GM19043 (cell line): Measurements from ENCODE around the gene HAPSTR1.

Experiments used
- ATAC-seq: cut with Tn5 transposase; IDR thresholded peaks from one replicate; pipeline ENCODE4 v1.9.1; 2021; ENCODE audit warnings: low read depth; ENCODE audit not compliant: unreplicated experiment

HAPSTR1 gene

DNA sequence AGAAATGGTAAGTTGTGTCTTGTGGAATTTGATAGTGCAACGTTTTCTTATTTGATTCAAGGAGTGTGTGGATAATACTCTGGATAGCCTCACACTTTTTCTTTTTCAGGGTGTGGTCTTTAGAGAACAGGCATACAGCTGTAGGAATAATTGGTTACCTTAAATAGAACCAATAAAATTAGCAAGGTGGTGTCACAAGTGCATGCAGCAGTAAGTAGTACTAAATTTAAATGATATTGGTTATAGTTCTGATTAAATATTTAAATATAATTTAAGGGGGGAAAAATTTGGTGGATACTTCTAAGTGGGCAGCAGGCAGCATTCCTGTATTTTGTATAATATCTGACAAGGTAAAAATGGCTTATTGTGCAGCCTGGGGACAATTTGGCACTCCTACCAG, 3.7 kb downstream of the HAPSTR1 start:
- no peak for ATAC-seq

DNA sequence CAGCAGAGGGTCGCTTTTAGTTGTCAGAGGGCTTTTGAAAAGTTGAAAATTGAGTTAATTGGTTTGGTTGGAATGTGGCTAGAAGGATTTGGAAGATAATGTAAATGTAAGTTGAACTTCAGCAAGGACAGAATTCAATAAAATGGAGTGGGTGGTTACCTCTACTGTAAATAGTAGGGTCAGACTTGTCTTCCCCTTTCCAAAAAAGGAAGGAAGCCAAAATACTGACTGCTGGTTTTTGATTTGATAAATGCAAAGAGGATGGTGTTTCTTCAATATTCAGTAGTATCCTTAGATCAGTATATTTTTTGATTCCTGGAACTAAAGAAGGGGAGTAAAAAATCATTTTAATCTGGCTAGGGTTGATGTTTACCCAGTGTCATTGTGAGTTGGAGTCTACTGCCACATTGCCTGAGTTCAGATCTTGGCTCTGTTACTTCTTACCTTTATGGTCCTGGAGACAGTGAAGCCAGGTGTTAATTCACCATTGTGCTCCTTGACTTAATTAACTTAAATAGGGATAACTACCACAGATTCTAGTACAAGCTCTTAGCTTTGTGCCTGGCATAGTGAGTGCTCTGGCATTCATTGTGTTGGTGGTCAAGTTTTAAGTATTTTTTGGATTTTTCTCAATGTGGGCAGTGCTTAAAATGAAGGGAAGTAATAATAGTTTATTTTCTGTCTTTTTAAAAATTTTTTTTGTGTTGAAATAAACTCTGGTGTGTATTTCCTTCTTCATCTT, 4.4 kb downstream of the HAPSTR1 start:
- no peak for ATAC-seq

DNA sequence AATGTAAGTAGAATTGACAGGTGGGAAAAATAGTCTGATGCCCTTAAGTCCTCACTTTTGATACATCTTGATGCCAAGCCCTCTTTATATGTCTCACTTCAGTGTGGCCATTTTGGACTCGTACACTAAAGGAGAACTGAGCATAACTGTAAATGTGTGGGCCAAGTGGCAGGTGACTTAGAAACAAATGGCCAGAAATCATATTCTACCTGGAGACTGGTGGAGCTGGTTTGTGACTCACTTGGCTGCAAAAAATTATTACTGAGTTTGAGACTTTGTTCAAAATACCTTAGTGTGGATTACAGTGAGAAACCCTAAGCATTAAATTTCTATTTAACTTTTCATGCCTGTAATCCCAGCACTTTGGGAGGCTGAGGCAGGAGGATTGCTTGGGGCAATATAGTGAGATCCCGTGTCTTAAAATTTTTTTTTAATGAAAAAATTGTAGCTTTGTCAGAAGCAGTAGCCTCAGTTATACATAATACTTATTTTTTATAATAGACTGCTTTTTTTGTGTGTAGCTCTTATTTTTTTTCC, 5.0 kb downstream of the HAPSTR1 start:
- ATAC-seq: no peak

DNA sequence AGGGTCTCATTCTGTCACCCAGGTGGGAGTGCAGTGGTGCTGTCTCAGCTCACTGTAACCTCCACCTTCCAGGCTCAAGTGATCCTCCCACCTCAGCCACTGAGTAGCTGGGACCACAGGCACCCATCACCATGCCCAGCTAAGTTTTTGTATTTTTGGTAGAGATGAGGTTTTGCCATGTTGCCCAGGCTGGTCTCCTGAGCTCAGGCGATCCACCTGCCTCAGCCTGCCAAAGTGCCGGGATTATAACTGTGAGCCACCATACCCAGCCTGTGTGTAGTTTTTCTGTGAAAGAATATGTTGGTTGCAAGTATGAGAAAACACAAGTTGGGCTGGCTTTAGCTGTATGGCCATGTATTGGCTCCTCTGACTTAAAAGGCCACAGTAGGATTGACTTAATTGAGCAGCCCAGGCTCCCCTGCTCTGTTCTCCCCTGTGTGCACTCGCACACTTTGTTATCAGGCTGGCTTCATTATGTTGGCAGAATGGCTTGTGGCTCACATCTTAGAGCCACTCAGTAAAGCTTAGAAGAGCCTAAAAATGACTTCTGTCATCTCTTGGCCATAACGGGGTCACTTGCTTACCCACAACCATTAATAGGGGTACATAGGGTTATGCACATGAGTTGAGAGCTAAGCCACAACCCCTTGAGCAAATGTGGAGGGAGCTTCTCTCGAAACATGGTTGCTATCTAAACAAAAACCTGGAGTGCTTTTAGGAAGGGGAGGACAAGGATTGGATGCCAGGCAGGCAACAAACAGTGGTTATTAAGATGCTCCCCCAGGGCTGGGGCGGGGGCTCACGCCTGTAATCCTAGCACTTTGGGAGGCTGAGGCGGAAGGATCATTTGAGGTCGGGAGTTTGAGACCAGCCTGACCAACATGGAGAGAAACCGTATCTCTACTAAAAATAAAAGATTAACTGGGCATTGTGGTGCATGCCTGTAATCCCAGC, 6.1 kb downstream of the HAPSTR1 start:
- ATAC-seq: no peak

DNA sequence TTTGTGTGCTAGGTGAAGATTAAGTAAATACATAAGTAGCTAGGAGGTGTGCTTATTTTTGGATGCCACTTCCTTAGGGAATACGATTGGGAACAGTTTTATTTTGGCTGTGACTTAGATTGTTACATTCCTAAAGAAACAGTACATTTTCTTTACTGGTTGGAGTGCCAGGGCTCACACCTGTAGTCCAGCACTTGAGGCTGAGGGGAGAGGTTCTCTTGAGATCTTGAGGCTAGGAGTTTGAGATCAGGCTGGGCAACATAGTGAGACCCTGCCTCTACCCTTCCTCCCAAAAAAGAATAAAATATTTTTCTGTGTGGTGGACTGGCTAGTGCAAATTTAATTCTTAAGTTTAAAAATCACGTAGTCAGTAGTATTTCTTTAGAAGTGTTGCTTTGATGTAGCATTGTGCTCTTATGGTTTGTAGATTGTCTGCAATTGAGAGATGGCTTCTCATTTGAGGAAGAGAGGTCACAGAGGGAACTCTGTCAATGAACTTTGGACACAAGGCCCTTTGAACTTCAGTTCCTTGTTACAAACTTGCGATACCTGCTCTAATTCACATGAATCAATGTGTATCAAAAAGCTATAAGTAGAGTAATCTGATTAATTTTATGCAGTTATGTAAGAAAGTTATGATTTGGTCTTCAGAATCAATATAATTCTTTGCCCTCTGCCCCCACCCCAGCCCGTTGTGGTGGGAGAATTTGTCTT, 7.1 kb downstream of the HAPSTR1 start:
- ATAC-seq: no peak

DNA sequence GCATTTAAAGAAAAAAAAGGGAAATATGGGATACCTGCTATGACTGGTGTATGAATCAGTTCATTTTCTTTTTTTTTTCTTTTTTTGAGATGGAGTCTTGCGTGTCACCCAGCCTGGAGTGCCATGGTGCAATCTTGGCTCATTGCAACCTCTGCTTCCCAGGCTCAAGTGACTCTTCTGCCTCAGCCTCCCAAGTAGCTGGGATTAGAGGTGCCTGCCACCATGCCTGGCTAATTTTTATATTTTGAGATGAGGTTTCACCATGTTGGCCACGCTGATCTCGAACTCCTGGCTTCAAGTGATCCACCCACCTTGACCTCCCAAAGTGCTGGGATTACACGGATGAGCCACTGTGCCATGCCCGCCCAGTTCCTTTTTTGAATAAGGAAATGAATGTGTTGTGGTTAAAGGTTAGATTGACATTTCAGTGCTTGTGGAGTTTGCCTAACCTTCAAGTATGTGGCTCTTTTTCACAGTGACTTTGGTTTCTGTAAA, 7.7 kb downstream of the HAPSTR1 start:
- ATAC-seq: peak; percentile 63

DNA sequence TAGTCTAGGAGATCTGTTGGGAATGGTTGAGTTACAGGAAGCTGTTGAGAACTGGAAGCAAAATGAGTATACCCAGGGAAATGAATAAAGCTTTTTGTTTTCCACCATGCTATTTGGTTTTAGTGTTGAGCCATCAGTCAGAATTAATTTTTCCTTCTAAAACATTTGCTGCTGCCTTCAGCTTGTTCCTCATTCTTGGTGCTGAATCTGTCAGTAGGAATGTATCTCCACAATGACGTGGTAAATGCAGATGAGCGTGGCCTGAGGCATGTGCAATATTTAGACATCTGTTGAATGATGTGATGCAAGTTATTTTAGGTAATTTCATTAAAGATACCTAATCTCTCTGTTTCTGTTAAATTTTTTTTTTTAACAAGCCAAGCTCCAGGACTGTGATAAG, 10.9 kb downstream of the HAPSTR1 start:
- ATAC-seq: no peak

DNA sequence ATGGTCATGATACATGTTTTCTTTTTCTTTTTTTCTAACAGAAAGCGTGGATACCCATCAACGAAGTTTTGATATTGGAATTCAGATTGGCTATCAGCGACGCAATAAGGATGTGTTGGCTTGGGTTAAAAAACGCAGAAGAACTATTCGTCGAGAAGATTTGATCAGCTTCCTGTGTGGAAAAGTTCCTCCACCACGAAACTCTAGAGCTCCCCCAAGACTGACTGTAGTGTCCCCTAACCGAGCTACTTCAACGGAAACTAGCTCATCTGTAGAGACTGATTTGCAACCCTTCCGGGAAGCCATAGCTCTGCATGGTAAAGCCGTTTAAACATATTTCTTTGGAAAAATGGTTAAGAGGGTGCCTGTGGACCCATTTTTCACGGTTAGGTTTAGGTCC, 11.5 kb downstream of the HAPSTR1 start:
- ATAC-seq: no peak

DNA sequence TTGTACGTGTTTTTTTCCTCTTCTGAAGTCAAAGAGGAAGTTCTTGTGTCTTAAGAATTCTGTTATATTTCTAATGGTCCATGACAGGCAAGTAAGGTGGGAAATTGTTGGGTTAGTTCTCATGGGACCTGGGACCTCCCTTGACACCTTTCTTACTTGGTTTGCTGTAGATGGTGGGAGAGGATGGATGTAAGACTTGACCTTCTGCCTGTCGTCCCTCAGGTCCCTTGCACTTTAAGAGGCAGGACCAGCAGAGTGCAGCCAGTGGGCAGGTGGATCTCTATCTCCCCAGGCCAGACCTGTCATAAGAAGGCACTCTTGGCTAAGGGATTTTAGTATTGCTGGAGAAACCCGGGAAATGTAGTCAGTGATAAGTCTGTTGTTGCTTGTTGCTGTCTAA, 12.1 kb downstream of the HAPSTR1 start:
- no peak for ATAC-seq

DNA sequence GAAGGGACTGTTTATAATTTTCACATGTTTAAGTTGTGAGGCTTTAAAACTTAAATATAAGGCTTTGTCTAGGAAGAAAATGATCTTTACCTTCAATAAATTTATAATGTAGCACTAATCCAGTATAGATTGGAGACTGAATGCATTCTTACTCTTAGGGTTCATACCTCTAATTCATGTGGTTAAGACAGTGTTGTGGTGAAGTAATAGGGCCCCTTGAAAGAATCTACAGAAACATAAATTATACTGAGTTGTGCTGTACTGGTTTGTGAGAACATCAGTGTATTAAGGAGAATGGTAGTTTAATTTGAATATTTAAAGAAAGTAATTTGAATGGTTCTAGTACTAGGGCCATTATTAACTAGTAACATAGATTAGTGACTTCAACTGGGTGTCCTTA, 13.7 kb downstream of the HAPSTR1 start:
- ATAC-seq: no peak

DNA sequence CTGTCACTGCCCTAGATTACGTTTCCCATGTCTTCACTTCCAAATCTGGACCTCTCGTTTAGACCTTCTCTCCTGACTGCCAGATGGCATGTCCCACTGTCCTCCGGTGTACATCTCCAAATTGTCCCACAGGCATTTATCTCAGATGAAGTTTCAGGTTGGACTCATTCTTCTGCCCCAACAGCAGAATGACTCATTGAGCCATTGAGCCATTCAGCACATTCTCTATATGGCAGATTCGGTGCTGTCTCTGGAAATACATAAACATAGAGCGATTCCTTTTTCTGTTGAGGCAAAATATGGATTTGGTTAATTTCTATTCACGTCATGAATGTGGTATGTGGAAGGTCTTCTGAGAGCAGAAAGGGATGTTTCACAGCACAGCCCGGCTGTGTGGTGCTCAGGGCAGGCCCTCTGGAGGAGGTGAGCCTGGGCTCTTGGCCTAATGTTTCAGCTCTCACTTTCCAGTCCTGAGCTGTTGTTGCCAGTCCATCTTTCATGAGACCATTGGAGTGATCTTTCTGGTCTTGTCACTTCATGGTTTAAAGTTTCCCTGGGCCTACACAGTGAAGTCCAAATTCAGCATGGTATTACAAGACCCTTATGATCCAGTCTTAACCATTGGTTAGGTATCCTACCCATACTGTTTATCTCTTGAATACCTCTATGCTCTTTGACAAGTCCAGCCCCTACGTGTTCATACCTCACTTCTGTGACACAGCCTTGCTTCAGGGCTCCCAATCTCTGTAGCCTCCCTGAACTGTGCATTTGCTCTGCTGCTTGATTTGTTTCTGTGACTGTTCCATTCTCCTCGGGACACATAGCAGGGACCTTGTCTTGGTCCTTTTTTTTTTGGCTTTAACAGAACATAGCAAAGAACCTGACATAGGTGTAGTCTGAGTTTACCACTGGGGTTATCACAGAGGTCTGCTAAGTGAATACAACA, 15.9 kb downstream of the HAPSTR1 start:
- ATAC-seq: no peak

DNA sequence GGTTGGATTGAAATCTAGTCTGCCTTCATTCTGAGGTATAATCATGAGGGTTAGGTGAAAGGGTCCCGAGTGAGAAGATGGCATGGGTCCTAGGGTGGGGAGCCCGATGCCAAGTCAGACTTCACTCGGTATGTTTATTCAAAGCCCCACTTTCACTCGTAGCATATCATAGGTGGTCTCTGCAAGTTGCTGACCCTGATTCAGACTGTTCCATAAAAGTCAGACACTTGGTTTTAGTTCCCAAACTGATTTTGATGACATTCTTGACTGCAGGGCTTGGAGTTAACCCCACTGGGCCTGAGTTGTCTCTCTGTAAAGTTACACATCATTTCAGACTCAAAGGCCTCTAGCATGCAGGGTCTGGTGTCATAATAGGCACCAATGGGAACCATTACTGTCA, 17.8 kb downstream of the HAPSTR1 start:
- ATAC-seq: no peak

DNA sequence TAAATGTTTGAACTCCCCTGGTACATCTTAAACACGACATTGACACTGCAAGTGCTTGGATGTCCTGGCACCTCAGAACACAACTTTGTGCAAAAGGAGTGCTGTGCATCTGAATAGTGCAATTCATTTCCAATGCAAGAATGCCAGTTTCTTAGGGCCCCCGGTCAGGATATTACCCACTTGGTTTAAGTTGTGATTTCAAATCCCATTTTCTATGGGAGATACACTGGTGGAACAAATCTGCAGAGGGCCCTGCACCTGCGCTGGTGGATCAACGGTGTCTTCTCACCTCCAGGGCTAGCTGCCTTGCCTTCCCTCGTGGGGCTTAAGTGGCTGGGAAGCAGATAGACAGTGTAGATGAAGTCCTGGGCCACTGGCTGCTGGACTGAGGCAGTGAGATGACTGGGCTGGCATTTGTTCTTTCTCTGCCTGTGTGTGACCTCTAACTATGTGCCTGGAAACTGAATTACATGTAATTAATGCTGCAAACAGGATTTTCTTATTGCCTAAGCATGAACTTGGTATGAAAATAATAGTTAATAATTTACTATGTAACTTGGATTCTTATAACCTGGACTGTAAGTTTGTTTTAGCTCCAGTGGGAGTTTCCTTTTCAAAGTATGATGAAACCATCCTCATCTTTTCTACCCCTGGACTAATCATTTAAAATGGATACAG, 20.9 kb downstream of the HAPSTR1 start:
- no peak for ATAC-seq

DNA sequence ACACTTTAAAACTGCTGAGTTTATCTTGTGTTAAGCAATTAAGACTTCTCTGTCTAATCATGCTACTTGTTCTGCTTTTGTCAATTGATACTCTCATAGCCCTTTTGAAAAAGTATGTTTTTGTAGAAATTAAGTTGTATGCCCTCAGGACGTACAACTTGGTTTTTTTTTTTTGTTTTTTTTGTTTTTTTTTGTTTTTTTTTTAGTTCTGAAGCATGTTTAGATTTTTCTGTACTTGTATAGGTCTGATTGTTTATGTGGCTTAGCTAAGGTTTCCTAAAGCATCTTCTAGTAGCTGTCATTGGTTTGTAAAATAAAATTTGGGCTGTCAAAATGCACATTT, 21.4 kb downstream of the HAPSTR1 start:
- no peak for ATAC-seq

DNA sequence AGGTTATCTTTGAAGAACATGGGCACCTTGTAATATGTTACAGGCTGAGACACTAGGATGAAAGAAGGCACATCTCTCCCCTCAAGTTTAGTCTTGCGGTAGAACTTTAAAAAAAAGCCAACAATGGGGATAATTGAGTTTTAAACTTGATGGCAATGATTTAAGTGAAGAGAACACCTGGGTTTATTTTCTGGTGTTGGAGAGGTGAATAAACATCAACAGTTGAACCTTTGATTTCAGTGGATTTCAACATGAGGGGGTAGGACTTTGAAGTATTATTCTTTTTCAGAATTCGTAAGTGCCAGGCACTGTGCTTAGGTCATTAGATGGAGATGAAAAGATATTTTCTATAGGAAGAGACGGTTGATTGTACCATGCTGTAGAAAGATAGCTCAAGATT, 22.3 kb downstream of the HAPSTR1 start:
- no peak for ATAC-seq

DNA sequence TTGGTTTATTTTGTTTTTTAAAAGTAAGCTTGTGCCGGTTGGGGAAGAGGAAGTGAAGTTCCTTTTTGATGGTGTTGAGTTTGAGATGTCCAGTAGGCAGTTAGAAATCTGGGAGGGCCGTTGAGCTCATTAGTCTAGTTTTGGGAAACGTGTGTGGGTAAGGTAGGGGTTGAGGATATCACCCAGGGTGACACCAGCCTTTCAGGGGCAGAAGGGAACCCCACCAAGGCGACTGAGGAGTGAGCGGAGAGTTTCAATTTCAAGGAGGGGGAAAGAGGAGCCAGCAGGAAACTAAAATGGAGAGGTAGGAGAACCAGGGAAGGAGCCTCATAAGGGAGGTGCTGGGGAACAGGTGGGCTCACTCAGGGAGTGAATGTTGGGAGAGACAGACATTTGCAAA, 22.7 kb downstream of the HAPSTR1 start:
- no peak for ATAC-seq

DNA sequence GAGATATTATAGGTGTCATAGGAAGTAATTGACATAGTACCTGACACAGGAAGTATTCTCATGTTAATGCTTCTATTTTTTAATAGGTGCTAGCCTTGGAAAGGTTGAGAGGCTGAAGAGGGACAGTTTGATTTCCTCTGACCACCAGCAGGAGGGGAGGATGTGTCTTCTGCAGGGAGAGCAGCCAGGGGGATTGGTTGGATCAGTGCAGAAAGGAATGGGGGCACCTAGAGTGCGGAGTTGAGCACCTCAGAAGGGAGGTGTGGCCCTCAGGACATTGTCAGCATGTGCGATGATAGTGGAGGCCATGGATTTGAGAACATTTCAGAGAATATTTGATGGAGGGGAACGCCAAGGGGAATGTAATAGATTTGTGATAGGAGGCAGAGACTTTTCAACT, 23.4 kb downstream of the HAPSTR1 start:
- ATAC-seq: no peak

DNA sequence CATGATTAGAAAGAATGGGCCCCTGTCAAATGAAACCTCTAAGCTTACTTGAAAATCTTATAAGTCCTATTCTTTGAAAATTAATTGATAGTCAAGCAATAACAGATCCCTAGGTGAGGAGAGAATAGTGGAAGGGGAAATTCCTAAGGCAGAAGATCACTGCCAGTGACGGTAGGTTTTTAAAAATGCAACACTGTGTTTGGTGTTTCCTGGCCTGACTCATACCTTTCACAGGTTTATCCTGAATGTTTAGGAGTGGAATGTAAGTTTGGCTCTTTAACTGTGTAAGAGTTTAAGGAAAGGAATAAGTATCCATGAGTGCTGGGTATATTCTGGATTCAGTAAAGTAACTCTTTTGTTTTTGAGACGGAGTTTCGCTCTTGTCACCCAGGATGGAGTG, 23.8 kb downstream of the HAPSTR1 start:
- ATAC-seq: no peak

DNA sequence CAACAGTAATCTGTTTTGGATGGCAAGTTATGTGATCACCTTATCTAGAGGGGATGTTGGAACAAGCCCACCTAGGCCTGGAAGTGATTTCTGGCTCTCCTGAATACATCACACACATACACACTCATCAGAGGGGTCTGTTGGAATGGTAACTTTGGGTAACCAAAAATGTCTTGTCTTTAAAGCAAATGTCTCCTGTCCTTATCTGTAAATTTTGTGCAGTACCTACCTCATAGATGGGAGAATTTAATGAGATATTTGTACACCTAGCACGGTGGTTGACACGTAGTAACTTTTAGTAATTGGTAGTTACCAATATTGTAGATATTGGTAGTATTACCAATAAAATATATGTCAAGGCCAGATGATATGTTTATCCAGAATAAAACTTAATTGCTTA, 24.7 kb downstream of the HAPSTR1 start:
- no peak for ATAC-seq
